AG04449 (cell line): Measurements from ENCODE around the gene ASTN2.

Source experiments
- CTCF ChIA-PET: fragments of 350-600 bp; formaldehyde crosslinking; extraction: SDS; loops from one replicate; lab custom pipeline; 2021; ENCODE audit warnings: antibody characterized with exemption; lab: Yijun Ruan, JAX
- POLR2A ChIA-PET: fragments of 400-600, 350-600 bp; formaldehyde crosslinking; extraction: SDS; loops from one replicate; lab custom pipeline; 2020; ENCODE audit warnings: antibody characterized with exemption, inconsistent platforms; lab: Yijun Ruan, JAX
- DNase-seq: peaks from one replicate; pipeline ENCODE4 v3.0.0-alpha.2; 2010; ENCODE audit warnings: low read depth, low spot score
- H3K4me3 ChIP-seq: 2 replicates; pipeline ENCODE4 v1.5.1; 2011; ENCODE audit warnings: low read depth, mild to moderate bottlenecking, control low read depth, low read length
- CTCF ChIP-seq: IDR thresholded peaks from one replicate; pipeline ENCODE4 v1.5.1; 2011; ENCODE audit warnings: mild to moderate bottlenecking, moderate library complexity, low read length, control low read depth, inconsistent platforms; ENCODE audit not compliant: insufficient read depth; ENCODE audit errors: missing control alignments

ASTN2 gene

GRCh38 chr9:116405321-116405720 is 1009.5 kb downstream of the ASTN2 start:
- H3K4me3 ChIP-seq = no peak overlapping the region
- ChIA-PET POLR2A (no interaction called here), CTCF (interaction anchor here (0.7 kb wide), 1 partner anchor 12 kb away, joined by 4 read pairs; no protein-coding TSS in a partner anchor)
- DNase-seq = no peak
- no peak for TF ChIP-seq CTCF

- H3K4me3 ChIP-seq = no peak overlapping the region
- no peak for DNase-seq
- no peak for TF ChIP-seq CTCF
- CTCF ChIA-PET = interaction anchor here (1.0 kb wide), 1 partner anchor 15 kb away, joined by 4 read pairs; no protein-coding TSS in a partner anchor
- POLR2A ChIA-PET = no interaction called here
Measured at GRCh38 chr9:116404228-116404627, 1010.6 kb downstream of the ASTN2 start.

GRCh38 chr9:116403171-116403570 is 1011.7 kb downstream of the ASTN2 start:
- ChIA-PET POLR2A (no interaction called here), CTCF (interaction anchor here (0.7 to 1.4 kb wide), 4 partner anchors 11 to 244 kb away, joined by 3 to 5 read pairs (median 4); no protein-coding TSS in a partner anchor)
- no peak for DNase-seq
- no peak overlapping the region for H3K4me3 ChIP-seq
- no peak for TF ChIP-seq CTCF

GRCh38 chr9:116395699-116396037 is 1019.2 kb downstream of the ASTN2 start:
- POLR2A ChIA-PET = no interaction called here
- no peak for DNase-seq
- CTCF ChIA-PET = interaction anchor here (1.0 kb wide), 1 partner anchor 9 kb away, joined by 4 read pairs; no protein-coding TSS in a partner anchor
- TF ChIP-seq CTCF = no peak
- H3K4me3 ChIP-seq = no peak overlapping the region

GRCh38 chr9:116394894-116395698 is 1019.8 kb downstream of the ASTN2 start:
- CTCF ChIA-PET = interaction anchor here (1.0 kb wide), 1 partner anchor 8 kb away, joined by 4 read pairs; no protein-coding TSS in a partner anchor
- POLR2A ChIA-PET = no interaction called here
- H3K4me3 ChIP-seq = no peak overlapping the region
- no peak for TF ChIP-seq CTCF
- DNase-seq = no peak

- DNase-seq = no peak
- H3K4me3 ChIP-seq = no peak overlapping the region
- CTCF ChIA-PET = interaction anchor here (1.1 kb wide), 1 partner anchor 11 kb away, joined by 4 read pairs; no protein-coding TSS in a partner anchor
- no peak for TF ChIP-seq CTCF
- POLR2A ChIA-PET = no interaction called here
Measured at GRCh38 chr9:116394070-116394469, 1020.8 kb downstream of the ASTN2 start.
